ENCODE data around the gene PTPMT1. TPM values are rescaled to one million over a fixed set of nuclear protein-coding genes. Genes with fewer than 3 reads are reported as not detected.

The PTPMT1 gene
- total and polyA plus RNA-seq, 5 experiments from 2014 or later, result 19.1 to 73.3 (median 58.7) TPM

DNA sequence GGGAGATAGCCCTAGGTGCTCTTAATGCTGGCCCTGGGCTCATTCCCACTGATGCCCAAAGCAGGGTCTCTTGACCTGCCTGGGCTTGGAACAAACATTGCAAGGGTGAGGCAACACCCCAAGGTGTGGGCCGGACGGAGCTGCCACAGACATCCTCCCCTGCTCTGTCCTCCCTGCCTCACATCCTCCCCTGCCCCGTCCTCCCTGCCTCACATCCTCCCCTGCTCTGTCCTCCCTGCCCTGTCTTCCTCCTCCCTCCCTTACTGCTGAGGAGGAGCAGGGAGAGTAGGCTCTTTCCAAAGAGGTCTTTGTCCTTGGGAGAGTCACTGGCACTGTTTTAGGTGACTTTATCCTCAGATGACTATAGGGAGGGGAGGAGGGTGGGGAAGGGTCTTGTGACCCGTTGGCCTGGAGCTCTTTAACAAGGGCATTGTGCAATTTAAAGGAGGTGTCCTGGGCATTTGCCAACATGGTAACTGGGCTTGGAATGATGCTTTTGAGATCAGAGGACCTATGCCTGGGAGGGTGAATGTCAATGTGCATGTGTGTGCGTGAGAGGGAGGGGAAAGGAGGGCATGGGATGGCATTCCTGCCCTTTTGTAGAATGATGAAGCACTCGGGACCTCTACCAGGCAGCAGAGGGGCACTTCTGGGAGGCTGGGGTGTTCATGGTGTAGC lies 21.8 kb downstream of the PTPMT1 start:
- ATAC-seq, result no peak

DNA sequence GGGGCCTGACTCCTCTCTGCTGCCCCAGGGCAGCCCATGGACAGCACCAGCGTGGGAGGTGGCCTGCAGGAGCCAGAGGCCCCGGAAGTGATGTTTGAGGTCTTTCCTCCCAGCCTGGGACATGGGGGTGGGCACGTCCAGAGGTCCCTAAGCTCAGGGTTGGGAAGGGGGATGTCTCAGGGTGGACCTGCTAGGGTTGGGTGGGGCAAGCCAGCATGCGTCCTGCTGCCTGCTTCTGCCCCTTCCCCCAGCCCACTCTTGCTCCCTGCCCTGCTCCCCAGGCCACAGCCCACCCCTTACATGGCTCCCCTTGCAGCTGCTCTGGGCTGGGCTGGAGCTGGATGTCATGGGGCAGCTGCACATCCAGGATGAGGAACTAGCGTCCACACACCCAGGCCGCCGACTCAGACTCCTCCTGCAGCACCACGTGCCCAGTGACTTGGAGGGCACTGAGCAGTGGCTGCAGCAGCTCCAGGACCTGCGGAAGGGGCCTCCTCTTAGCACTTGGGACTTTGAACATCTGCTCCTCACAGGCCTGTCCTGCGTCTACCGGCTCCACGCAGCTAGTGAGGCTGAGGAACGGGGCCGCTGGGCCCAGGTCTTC lies 22.4 kb downstream of the PTPMT1 start:
- no peaks in the 10 kb centered on the region for H3K9me3 Mint-ChIP-seq
- DNase-seq (no peak), ATAC-seq (no peak)
- POLR2A ChIA-PET, result no interaction called here
- no peak overlapping the region for H3K4me3 Mint-ChIP-seq
- peak overlapping the region in 1 of 10 donors; percentile 17 for H3K27ac Mint-ChIP-seq
- H3K27me3 Mint-ChIP-seq, result peaks cover 2 to 16% (median 9%) of the 10 kb centered on the region in 5 donors
- peaks cover 4 to 13% (median 4%) of the 10 kb centered on the region in 4 donors for H3K4me1 Mint-ChIP-seq
- H3K36me3 Mint-ChIP-seq, result peaks cover 10 to 27% (median 12%) of the 10 kb centered on the region in 3 donors

More for the DNA sequence above, 21.8 kb downstream of the PTPMT1 start:
- POLR2A ChIA-PET, result no interaction called here
- no peak overlapping the region for H3K27ac Mint-ChIP-seq
- H3K4me3 Mint-ChIP-seq, result no peak overlapping the region
- H3K27me3 Mint-ChIP-seq, result peaks cover 0 to 10% (median 5%) of the 10 kb centered on the region in 5 donors
- peaks cover 3 to 9% (median 6%) of the 10 kb centered on the region in 4 donors for H3K4me1 Mint-ChIP-seq
- H3K9me3 Mint-ChIP-seq, result no peaks in the 10 kb centered on the region
- H3K36me3 Mint-ChIP-seq, result peaks cover 12 to 33% (median 13%) of the 10 kb centered on the region in 3 donors
- DNase-seq, result no peak

DNA sequence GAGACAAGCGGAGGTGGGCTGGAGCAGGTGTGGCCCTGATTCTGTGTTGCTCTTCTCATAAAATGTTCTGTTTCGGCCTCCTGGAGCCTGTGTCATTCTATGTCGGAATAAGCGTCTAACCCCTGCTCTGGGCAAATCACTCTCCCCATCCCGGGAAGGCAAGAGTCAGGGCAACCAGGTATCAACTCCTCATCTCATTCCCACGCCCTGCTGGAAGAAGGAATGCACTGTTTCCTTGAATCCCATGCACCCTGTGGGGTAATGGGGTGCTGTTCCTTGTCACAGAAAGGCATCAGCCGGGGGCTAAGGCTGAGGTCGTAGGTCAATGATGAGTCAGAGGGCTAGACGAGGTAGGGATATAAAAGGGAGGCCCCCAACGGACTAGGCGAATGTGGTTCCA lies 23.7 kb downstream of the PTPMT1 start:
- Mint-ChIP-seq H3K4me3 (no peak overlapping the region), H3K27ac (no peak overlapping the region), H3K4me1 (peaks cover 4 to 20% (median 10%) of the 10 kb centered on the region in 4 donors), H3K9me3 (no peaks in the 10 kb centered on the region), H3K36me3 (peaks cover 5 to 14% (median 6%) of the 10 kb centered on the region in 3 donors), H3K27me3 (peaks cover 6 to 27% (median 17%) of the 10 kb centered on the region in 5 donors)
- no peak for ATAC-seq
- no peak for DNase-seq
- POLR2A ChIA-PET, result no interaction called here

- ATAC-seq, result no peak
- H3K9me3 Mint-ChIP-seq, result no peaks in the 10 kb centered on the region
- POLR2A ChIA-PET, result no interaction called here
- peaks cover 0 to 11% (median 3%) of the 10 kb centered on the region in 3 donors for H3K36me3 Mint-ChIP-seq
- H3K4me3 Mint-ChIP-seq, result no peak overlapping the region
- DNase-seq, result no peak
- no peak overlapping the region for H3K27ac Mint-ChIP-seq
- H3K27me3 Mint-ChIP-seq, result peaks cover 9 to 32% (median 20%) of the 10 kb centered on the region in 5 donors
- H3K4me1 Mint-ChIP-seq, result peaks cover 6 to 23% (median 12%) of the 10 kb centered on the region in 4 donors
Observed at GRCh38 chr11:47589584-47589976, 24.2 kb downstream of the PTPMT1 start.

GRCh38 chr11:47589977-47590861 lies 24.8 kb downstream of the PTPMT1 start:
- DNase-seq, result no peak
- POLR2A ChIA-PET, result interaction anchor here (0.7 kb wide), 1 partner anchor 52 kb away, joined by 4 read pairs; no protein-coding TSS in a partner anchor
- peaks cover 6 to 25% (median 13%) of the 10 kb centered on the region in 4 donors for H3K4me1 Mint-ChIP-seq
- H3K4me3 Mint-ChIP-seq, result no peak overlapping the region
- H3K27me3 Mint-ChIP-seq, result peaks cover 11 to 38% (median 24%) of the 10 kb centered on the region in 5 donors
- no peak for ATAC-seq
- H3K9me3 Mint-ChIP-seq, result no peaks in the 10 kb centered on the region
- no peak overlapping the region for H3K27ac Mint-ChIP-seq
- H3K36me3 Mint-ChIP-seq, result peaks cover 0 to 5% (median 0%) of the 10 kb centered on the region in 3 donors

DNA sequence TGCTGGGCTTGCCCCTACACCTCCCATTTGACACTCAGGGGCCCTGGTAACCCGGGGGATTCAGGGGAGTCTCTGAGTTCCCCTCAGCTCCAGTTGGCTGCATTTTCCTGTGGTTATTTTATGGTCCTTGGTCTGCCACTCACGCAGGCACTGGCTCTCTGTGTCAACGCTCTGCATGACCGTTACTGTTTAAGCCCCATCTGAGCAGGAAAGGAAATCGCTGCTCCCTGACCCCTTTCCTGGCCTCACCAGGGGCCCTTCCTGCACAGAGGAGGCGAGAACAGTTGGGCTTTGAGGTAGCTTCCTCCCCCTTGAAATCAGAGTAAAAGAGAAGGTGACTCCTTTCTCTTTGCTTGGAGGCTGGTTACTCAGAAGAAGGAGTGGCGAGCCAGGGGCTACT lies 26.4 kb downstream of the PTPMT1 start:
- H3K9me3 Mint-ChIP-seq, result no peaks in the 10 kb centered on the region
- no peak overlapping the region for H3K4me3 Mint-ChIP-seq
- peak overlapping the region in 1 of 10 donors; percentile 56 for H3K27ac Mint-ChIP-seq
- peaks cover 4 to 25% (median 13%) of the 10 kb centered on the region in 4 donors for H3K4me1 Mint-ChIP-seq
- peaks cover 13 to 45% (median 31%) of the 10 kb centered on the region in 5 donors for H3K27me3 Mint-ChIP-seq
- POLR2A ChIA-PET, result interaction anchor here (0.6 kb wide), 2 partner anchors 41 to 99 kb away, joined by 3 to 4 read pairs; no protein-coding TSS in a partner anchor
- H3K36me3 Mint-ChIP-seq, result peaks cover 0 to 2% (median 0%) of the 10 kb centered on the region in 3 donors
- DNase-seq, result no peak
- ATAC-seq, result no peak

DNA sequence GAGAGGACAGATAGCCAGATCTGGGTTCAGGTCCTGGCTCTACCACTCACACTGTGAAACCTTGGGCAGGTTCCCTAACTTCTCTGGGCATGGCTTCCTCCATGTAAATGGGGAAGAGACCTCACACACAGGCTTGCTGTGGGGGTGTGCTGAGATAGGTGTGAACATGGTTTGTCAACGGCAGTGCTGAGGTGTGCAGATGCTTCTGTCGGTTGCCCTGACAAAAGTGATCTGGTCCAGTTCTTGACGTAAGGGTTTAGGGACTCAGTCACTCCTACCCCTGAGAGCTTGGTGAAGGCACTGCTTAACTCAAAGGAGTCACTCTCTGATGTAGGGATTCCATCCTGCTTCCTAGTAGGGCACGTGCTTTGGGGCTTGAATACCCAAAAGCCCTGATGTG lies 26.9 kb downstream of the PTPMT1 start:
- H3K27me3 Mint-ChIP-seq, result peaks cover 13 to 45% (median 31%) of the 10 kb centered on the region in 5 donors
- H3K9me3 Mint-ChIP-seq, result no peaks in the 10 kb centered on the region
- POLR2A ChIA-PET, result no interaction called here
- peaks cover 0 to 2% (median 0%) of the 10 kb centered on the region in 3 donors for H3K36me3 Mint-ChIP-seq
- H3K4me1 Mint-ChIP-seq, result peaks cover 4 to 25% (median 13%) of the 10 kb centered on the region in 4 donors
- H3K27ac Mint-ChIP-seq, result no peak overlapping the region
- no peak for DNase-seq
- no peak overlapping the region for H3K4me3 Mint-ChIP-seq
- no peak for ATAC-seq

GRCh38 chr11:47592970-47593369 lies 27.6 kb downstream of the PTPMT1 start:
- peaks cover 0 to 2% (median 0%) of the 10 kb centered on the region in 3 donors for H3K36me3 Mint-ChIP-seq
- POLR2A ChIA-PET, result no interaction called here
- DNase-seq, result no peak
- no peak overlapping the region for H3K27ac Mint-ChIP-seq
- H3K4me3 Mint-ChIP-seq, result peak overlapping the region in 2 of 10 donors; percentile 7 to 29
- no peak for ATAC-seq
- peaks cover 4 to 25% (median 13%) of the 10 kb centered on the region in 4 donors for H3K4me1 Mint-ChIP-seq
- no peaks in the 10 kb centered on the region for H3K9me3 Mint-ChIP-seq
- peaks cover 13 to 45% (median 31%) of the 10 kb centered on the region in 5 donors for H3K27me3 Mint-ChIP-seq

DNA sequence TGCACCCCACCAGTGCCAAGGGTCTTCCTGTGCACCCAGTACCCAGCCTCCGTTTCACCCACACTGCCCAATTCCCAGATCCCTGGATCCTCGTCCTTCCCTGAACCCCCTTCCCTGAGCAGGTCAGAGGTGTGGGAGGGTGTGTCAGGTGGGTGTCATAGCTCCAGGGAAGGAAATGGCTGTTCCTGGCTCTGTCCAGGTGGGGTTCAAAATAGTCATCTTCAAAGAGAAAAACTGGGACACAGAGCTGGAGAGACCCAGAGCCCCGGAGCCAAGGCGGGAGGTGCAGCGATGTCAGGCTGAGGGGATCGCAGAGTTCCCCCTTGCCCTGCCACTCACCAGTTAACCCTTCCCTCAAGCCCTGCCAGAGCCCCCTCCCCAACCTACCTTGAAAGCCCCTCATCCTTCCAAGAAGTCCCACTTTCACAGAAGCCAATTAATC lies 28.1 kb downstream of the PTPMT1 start:
- H3K36me3 Mint-ChIP-seq, result peaks cover 0 to 2% (median 0%) of the 10 kb centered on the region in 3 donors
- H3K27ac Mint-ChIP-seq, result no peak overlapping the region
- peaks cover 13 to 45% (median 31%) of the 10 kb centered on the region in 5 donors for H3K27me3 Mint-ChIP-seq
- POLR2A ChIA-PET, result no interaction called here
- peak overlapping the region in 4 of 10 donors; percentile 7 to 45 (median 30) for H3K4me3 Mint-ChIP-seq
- ATAC-seq (no peak), DNase-seq (no peak)
- H3K9me3 Mint-ChIP-seq, result no peaks in the 10 kb centered on the region
- H3K4me1 Mint-ChIP-seq, result peaks cover 4 to 25% (median 13%) of the 10 kb centered on the region in 4 donors

DNA sequence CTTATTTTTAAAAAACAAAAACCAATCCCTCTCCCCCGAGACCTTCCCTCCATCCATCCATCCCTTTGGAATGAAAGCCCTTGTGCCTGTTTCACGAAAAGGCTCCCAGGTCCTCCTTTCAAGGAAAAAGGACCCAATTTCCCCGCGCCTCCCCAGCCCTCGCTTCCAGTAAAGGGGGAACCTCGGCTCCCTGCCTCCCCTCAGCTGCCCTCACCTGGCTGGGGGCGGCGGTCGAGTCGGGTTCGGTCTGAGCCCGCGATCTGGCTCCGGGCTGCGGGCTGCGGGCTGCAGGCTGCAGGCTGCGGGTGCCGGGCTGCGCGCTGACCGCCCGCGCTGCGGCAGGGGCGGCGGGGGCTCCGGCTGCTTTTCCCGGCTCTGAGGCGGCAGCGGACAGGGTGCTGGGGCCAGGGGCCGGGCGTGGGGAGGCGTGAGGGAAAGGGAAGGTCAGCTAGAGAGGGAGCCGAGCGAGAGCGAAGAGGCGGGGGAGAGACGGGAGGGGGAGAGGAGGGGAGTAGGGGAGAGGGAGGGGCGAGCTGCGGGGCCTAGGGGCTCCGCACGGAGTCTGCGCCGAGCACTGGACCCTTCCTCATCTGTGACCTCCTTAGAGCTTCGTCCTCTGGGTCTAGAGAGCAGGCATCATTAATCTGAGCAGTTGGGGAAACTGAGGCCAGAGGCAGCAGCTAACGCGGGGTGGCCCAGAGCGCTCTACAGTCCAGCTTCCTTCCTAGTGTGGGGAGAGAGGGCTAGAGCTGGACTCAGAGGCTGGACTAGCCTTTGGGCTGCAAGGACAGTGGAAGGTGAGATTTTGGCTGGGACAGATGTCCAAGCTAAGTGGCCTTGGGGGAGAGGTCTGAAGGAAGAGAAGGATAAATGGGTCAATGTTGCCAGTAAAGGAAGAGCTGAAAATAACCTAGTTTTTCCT lies 28.8 kb downstream of the PTPMT1 start, which contains the start of gene C1QTNF4:
Gene C1QTNF4, minus strand, starts transcription at position 478 of the 922 bp plus-strand sequence. CDS start 3,601 bp downstream, outside the sequence.
- ATAC-seq, result peak; percentile 33
- Mint-ChIP-seq H3K27me3 (peaks cover 13 to 45% (median 31%) of the 10 kb centered on the region in 5 donors), H3K9me3 (no peaks in the 10 kb centered on the region), H3K4me3 (peak within 1 kb of the TSS in 4 of 10 donors; percentile 7 to 45 (median 30)), H3K36me3 (peaks cover 0 to 3% (median 0%) of the 10 kb centered on the region in 3 donors), H3K27ac (peak within 1 kb of the TSS in 3 of 10 donors; percentile 3 to 65 (median 60)), H3K4me1 (peaks cover 6 to 25% (median 13%) of the 10 kb centered on the region in 4 donors)
- DNase-seq, result no peak
- POLR2A ChIA-PET, result no interaction called here

DNA sequence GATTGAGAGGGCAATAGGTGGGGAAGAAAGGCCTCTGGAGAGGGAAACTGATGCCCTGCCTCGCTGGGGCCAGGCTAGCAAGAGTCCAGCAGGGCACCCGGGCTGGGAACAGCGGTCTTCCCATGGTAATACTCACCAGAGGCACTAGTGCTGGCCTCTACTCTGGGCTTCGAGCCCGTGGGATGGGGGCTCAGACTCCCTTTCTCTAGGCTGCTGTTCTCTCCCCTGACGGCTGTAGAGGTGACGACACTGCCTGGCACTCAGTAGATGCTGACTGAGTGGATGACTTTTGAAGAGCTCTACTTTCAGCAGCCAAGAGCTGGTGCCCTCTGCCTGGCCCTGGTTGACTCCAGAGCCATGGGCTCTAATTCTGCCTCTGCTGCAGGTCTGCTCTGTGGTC lies 29.6 kb downstream of the PTPMT1 start:
- no peak for DNase-seq
- Mint-ChIP-seq H3K4me3 (no peak overlapping the region), H3K27me3 (peaks cover 13 to 45% (median 31%) of the 10 kb centered on the region in 5 donors), H3K9me3 (no peaks in the 10 kb centered on the region), H3K4me1 (peaks cover 9 to 25% (median 13%) of the 10 kb centered on the region in 4 donors), H3K27ac (no peak overlapping the region), H3K36me3 (peaks cover 0 to 5% (median 0%) of the 10 kb centered on the region in 3 donors)
- POLR2A ChIA-PET, result interaction anchor here (1.2 kb wide), 1 partner anchor 15 kb away, joined by 3 read pairs; no protein-coding TSS in a partner anchor
- ATAC-seq, result peak in 1 of 2 donors; percentile 38

Measured in naive thymus-derived CD8-positive, alpha-beta T cell (primary cell).